Measurements from ENCODE around the gene PDLIM7.

PDLIM7 gene

GRCh38 chr5:177442066-177442826 is 55.2 kb downstream of the PDLIM7 start:
- no peak for DNase-seq

GRCh38 chr5:177440990-177441780 is 56.2 kb downstream of the PDLIM7 start:
- DNase-seq, result no peak

- no peak for DNase-seq
These were observed 57.0 kb downstream of the PDLIM7 start for GRCh38 chr5:177440211-177440989.

GRCh38 chr5:177439518-177440053 is 57.8 kb downstream of the PDLIM7 start:
- DNase-seq, result no peak

DNA sequence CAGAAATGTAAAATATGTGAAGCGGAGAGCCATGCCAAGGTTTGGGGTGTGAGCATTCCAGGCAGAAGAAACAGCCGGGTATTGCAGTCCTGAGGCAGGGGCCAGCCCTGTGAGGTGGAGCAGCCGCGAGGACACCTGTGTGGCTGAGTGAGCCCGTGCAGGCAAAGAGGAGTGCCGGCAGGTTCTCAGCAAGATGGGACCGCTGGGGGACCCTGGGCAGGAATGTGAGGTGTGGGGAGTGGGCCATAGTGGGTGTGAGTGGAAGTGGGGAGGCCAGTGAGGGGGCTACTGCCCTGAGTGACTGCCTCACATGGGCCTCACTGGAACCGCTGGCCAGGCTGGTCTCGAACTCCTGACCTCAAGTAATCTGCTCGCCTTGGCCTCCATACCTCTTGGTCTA is 58.9 kb downstream of the PDLIM7 start:
- no peak for DNase-seq

DNA sequence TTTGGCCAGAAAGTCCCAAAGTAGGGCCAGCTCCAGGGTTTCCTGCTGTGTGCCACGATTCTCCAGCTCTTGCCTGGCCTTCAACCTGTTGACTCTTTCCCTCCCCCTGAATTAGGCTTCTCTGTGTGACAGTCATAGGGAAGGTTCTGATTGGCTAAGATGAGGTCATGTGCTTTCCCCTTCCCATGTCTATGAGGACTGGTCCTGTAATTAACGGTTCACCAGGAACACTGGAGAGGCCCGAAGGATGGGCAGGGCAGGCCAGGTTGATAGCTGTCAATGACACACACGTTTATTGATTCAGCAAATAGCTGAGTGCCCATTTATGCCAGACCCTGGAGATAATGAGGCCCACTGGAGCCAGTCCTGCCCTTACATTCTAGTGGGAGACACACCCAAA is 59.8 kb downstream of the PDLIM7 start:
- DNase-seq, result no peak

GRCh38 chr5:177435847-177436536 is 61.4 kb downstream of the PDLIM7 start:
- no peak for DNase-seq

- DNase-seq, result no peak
These were observed 62.3 kb downstream of the PDLIM7 start for GRCh38 chr5:177434942-177435738.

DNA sequence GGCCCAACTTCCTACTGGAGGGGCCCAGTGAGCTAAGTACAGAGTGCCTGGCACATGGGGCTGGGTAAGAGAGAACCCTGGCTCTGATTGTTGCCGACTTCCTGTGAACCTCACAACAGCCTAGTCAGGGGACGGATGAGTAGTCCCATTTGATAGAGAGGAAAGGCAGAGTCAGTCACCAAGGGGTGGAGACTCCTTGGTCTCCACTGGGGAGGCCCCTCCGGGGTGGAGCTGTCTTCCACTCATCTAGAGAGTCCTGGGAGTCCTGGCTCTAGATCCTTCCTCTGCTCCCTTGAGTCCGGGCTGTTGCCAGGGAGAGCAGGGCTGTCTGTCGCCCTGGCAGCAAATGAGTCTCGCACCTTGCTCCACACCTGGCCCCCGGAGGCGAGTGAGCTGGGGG is 63.0 kb downstream of the PDLIM7 start:
- DNase-seq, result no peak

GRCh38 chr5:177433658-177434217 is 63.7 kb downstream of the PDLIM7 start:
- no peak for DNase-seq

Measured in activated T-cell treated with anti-CD3 and anti-CD28 coated beads for 4 hours (primary cell).